ENCODE measurements around the gene SIPA1.

SIPA1 gene

DNA sequence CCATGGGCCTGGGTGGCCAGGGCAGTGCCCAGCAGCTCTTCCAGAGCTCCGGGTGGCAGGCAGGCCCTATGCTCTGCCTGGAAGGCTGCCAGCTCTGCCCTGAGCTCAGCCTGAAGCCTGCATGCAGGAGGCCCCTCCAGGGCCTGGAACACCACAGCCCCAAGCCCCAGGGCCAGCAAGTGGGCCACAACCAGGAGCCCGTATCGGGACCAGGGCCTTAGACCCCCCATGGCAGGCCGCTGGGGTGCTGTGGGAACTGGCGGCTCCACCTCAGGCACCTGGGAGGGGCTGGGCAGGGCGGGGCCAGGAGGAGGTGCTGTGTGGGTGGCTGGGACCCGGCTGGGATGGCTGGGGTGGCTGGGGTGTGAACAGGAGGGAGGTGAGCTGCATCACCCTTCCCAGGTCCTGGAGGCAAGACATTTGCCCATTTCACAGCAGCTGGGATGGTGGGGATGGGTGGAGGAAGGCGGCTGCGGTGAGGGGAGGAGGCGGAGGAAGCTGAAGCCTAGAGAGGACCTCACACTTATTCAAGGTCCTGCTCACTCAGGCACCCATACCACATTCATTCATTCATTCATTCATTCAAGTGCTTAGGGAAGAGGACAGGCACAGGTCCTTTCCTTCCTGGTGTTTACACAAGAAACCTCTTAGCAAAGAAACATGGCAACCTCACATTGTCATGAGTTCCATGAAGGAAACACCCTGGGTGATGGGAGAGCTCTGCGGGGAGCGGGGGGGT lies 42.2 kb upstream of the SIPA1 start, which contains the start of gene KCNK7:
TSS of gene KCNK7 (minus strand) at position 258 of the 739 bp plus-strand sequence. CDS start at position 230, 28 bp downstream.
- no peak within 1 kb of the TSS for H3K9ac ChIP-seq (ENCODE audit: low read depth, low read length)
- H3K27me3 ChIP-seq (ENCODE audit: insufficient read depth, low read length): peaks cover 33% of the 10 kb centered on the region
- no peaks in the 10 kb centered on the region for H3K9me3 ChIP-seq (ENCODE audit: insufficient read depth, low read depth, low read length)
- no peak within 1 kb of the TSS for H3K4me3 ChIP-seq (ENCODE audit: low read length)
- WGBS: 79% methylated on average over 10 of the region's 12 CpGs
- H3K4me1 ChIP-seq (ENCODE audit: insufficient read depth, low read length): 0 out of 2 replicates have a peak, but pooled peaks cover 3% of the 10 kb centered on the region
- H3K36me3 ChIP-seq (ENCODE audit: insufficient read depth, low read length): peaks cover 11% of the 10 kb centered on the region
- H3K27ac ChIP-seq (ENCODE audit: low read depth, low read length): no peak within 1 kb of the TSS

DNA sequence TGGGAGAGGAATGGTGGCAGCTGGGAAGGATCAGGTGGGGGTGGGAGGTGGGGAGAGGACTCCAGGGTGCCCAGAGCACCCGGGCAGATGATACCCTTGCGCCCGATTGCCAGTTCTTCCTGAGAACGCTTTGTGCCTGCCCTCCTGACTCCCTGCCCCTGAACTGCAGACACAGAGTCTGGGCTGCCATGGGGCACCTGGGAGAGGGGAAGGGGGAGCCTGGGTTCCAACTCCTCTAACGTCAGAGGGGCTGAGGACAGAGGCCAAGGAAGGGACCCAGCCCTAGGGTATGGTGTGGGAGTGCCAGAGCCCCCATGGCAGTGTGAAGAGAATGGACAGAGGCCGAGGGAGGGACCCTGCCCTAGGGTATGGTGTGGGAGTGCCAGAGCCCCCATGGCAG lies 41.4 kb upstream of the SIPA1 start:
- 81% methylated on average over 6 of the region's 6 CpGs for WGBS
- H3K36me3 ChIP-seq (ENCODE audit: insufficient read depth, low read length): peaks cover 11% of the 10 kb centered on the region

DNA sequence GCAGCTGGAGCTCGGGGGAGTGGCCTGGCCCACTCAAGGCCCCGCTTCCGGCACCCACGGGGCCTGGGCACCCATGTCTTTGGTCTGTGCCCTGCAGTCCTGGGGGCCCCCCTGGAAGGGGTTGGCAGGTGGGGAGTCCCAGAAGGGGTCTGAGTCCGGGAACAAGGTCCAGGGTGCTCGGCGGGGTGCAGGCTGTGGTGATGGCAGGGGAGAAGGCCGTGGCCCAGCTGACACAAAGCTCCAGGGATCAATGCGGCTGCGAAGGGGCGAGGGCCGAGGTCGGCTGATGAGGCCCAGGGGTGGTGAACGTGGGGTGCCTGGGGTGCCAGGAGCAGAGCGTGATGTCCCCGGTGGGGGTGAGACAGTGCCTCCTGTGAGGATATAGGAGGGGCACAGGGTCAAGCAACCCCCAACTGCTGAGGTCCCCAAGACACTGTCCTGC lies 39.6 kb upstream of the SIPA1 start:
- H3K27me3 ChIP-seq (ENCODE audit: insufficient read depth, low read length): peaks cover 8% of the 10 kb centered on the region
- no peak overlapping the region for H3K27ac ChIP-seq (ENCODE audit: low read depth, low read length)
- 94% methylated on average over 16 of the region's 16 CpGs for WGBS
- no peak overlapping the region for H3K4me3 ChIP-seq (ENCODE audit: low read length)
- H3K9me3 ChIP-seq (ENCODE audit: insufficient read depth, low read depth, low read length): no peaks in the 10 kb centered on the region
- H3K36me3 ChIP-seq (ENCODE audit: insufficient read depth, low read length): peaks cover 11% of the 10 kb centered on the region
- no peaks in the 10 kb centered on the region for H3K4me1 ChIP-seq (ENCODE audit: insufficient read depth, low read length)
- no peak overlapping the region for H3K9ac ChIP-seq (ENCODE audit: low read depth, low read length)

More for the DNA sequence above, 41.4 kb upstream of the SIPA1 start:
- H3K4me3 ChIP-seq (ENCODE audit: low read length): no peak overlapping the region
- no peak overlapping the region for H3K9ac ChIP-seq (ENCODE audit: low read depth, low read length)
- peaks cover 25% of the 10 kb centered on the region for H3K27me3 ChIP-seq (ENCODE audit: insufficient read depth, low read length)
- H3K4me1 ChIP-seq (ENCODE audit: insufficient read depth, low read length): 0 out of 2 replicates have a peak, but pooled peaks cover 3% of the 10 kb centered on the region
- H3K9me3 ChIP-seq (ENCODE audit: insufficient read depth, low read depth, low read length): no peaks in the 10 kb centered on the region
- H3K27ac ChIP-seq (ENCODE audit: low read depth, low read length): no peak overlapping the region

DNA sequence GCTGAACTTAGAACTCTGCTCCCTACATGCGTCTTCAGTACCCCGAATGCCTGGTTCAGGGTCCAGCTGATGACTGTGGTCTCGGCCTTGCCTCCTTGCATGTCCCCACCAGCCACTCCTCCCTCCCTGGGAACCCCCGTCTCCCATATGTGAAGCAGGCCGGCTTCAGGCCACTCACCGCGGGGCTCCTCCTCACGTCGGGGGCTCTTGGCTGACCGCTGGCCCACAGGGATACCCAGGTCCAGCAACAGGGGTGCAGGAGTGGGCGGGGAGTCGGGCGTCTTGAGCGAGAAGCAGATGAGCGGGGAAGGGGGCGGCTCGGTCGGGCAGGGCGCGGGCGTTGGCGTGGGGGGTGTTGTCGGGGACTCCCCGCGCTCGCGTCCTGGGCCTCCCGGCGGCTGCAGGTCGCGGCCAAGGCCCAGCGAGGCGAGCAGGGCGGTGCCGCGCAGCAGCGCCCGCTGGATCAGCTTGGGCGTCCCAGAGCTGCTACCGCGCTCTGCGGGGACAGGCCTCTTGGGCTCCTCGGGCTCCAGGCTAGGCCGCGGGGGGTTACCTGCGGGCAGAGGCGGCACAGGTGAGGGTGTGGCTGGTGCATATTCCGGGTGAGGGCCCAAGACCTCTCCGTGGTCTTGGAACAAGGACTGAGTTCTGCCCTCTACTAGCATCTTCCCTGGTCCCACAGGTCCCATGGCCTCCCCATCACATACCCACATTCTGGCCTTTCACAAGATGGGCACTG lies 38.5 kb upstream of the SIPA1 start:
- Histone ChIP-seq H3K9me3 (ENCODE audit: insufficient read depth, low read depth, low read length) (no peaks in the 10 kb centered on the region), H3K4me1 (ENCODE audit: insufficient read depth, low read length) (no peaks in the 10 kb centered on the region), H3K9ac (ENCODE audit: low read depth, low read length) (no peak overlapping the region), H3K27me3 (ENCODE audit: insufficient read depth, low read length) (no peaks in the 10 kb centered on the region; the same call in 1 of the 2 replicates), H3K27ac (ENCODE audit: low read depth, low read length) (no peak overlapping the region), H3K4me3 (ENCODE audit: low read length) (no peak overlapping the region), H3K36me3 (ENCODE audit: insufficient read depth, low read length) (peaks cover 20% of the 10 kb centered on the region)
- 96% methylated on average over 49 of the region's 49 CpGs for WGBS

DNA sequence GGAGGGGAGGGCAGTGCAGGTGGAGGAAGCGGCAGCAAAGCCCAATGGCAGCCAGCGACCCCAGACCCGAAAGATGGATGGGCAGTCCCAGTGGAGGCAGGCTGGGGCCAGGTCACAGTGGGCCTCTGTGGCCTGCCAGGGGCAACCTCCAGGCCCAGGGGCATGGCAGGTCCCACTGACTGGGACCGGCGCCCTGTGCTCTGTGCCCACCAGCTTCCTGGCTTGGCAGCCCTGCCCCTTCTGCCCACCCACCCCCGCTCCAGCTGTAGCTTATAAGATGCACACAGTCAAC lies 38.0 kb upstream of the SIPA1 start:
- Histone ChIP-seq H3K9ac (ENCODE audit: low read depth, low read length) (no peak overlapping the region), H3K27ac (ENCODE audit: low read depth, low read length) (no peak overlapping the region), H3K9me3 (ENCODE audit: insufficient read depth, low read depth, low read length) (no peaks in the 10 kb centered on the region), H3K4me3 (ENCODE audit: low read length) (no peak overlapping the region), H3K4me1 (ENCODE audit: insufficient read depth, low read length) (no peaks in the 10 kb centered on the region), H3K36me3 (ENCODE audit: insufficient read depth, low read length) (peaks cover 26% of the 10 kb centered on the region), H3K27me3 (ENCODE audit: insufficient read depth, low read length) (no peaks in the 10 kb centered on the region; the same call in 1 of the 2 replicates)
- WGBS: 96% methylated on average over 6 of the region's 6 CpGs

DNA sequence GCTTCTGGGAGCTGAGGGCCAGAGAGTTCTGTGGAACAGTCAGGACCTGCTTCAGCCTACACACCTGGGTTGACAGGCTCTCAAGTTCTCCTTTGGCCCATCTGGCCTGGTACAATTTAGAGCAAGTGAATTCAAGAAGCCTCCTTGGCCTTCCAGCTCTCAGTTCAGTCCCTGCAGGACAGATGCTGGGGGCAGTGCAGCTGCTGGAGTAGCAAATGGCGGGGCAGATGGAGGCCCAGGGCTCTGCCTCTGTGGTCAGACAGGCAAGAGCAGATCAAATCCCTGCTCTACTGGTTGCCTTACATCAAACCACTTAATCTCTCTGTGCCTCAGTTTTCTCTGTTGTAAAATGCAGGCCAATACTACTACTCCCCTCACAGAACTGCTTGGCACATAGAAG lies 33.6 kb upstream of the SIPA1 start:
- Histone ChIP-seq H3K4me3 (ENCODE audit: low read length) (no peak overlapping the region), H3K36me3 (ENCODE audit: insufficient read depth, low read length) (peaks cover 26% of the 10 kb centered on the region), H3K27me3 (ENCODE audit: insufficient read depth, low read length) (no peaks in the 10 kb centered on the region; the same call in 1 of the 2 replicates), H3K4me1 (ENCODE audit: insufficient read depth, low read length) (no peaks in the 10 kb centered on the region), H3K27ac (ENCODE audit: low read depth, low read length) (no peak overlapping the region), H3K9me3 (ENCODE audit: insufficient read depth, low read depth, low read length) (no peaks in the 10 kb centered on the region), H3K9ac (ENCODE audit: low read depth, low read length) (no peak overlapping the region)
- WGBS: 90% methylated on average over 1 of the region's 1 CpG

DNA sequence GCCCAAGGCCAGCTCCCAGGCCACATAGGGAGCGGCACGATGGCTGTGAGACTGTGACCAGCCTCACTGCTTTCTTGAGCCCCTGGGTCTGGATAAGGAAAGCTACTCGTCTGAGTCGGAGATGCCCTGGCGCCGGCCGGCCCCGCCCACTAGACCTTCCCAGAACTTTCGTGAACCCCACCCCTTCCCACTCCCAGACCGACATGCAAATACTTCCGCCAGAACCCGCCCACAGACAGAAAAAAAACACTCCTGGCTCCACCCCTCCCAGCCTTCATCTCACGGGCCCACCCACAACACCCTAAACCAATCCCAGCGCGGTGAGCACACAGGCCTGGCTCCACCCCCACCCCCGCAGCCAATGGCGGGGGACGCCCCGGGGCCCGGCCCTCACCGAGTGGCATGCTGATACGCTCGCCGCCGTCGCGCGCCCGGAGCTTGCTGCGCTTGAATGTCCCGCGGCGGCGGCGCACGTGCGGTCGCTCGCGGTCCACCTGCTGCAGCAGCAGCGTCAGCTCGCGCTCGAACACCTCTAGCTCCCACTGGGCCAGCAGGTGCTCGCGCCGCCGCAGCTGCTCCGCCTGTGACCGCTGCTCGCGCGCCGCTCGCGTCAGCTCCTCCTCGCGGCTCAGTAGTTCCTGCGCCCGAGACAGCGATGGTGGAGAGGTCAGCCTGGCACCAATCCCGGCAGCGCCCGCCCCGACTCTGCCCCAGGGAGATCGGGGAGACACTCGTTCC lies 30.9 kb upstream of the SIPA1 start:
- 3% methylated on average over 67 of the region's 67 CpGs for WGBS
- H3K36me3 ChIP-seq (ENCODE audit: insufficient read depth, low read length): peaks cover 26% of the 10 kb centered on the region
- H3K4me1 ChIP-seq (ENCODE audit: insufficient read depth, low read length): no peaks in the 10 kb centered on the region
- H3K9me3 ChIP-seq (ENCODE audit: insufficient read depth, low read depth, low read length): no peaks in the 10 kb centered on the region
- peak overlapping the region; percentile 58; the same call in 1 of the 2 replicates for H3K9ac ChIP-seq (ENCODE audit: low read depth, low read length)
- H3K27ac ChIP-seq (ENCODE audit: low read depth, low read length): peak overlapping the region; percentile 63; the same call in 1 of the 2 replicates
- H3K4me3 ChIP-seq (ENCODE audit: low read length): peak overlapping the region; percentile 51
- H3K27me3 ChIP-seq (ENCODE audit: insufficient read depth, low read length): no peaks in the 10 kb centered on the region; the same call in 1 of the 2 replicates

DNA sequence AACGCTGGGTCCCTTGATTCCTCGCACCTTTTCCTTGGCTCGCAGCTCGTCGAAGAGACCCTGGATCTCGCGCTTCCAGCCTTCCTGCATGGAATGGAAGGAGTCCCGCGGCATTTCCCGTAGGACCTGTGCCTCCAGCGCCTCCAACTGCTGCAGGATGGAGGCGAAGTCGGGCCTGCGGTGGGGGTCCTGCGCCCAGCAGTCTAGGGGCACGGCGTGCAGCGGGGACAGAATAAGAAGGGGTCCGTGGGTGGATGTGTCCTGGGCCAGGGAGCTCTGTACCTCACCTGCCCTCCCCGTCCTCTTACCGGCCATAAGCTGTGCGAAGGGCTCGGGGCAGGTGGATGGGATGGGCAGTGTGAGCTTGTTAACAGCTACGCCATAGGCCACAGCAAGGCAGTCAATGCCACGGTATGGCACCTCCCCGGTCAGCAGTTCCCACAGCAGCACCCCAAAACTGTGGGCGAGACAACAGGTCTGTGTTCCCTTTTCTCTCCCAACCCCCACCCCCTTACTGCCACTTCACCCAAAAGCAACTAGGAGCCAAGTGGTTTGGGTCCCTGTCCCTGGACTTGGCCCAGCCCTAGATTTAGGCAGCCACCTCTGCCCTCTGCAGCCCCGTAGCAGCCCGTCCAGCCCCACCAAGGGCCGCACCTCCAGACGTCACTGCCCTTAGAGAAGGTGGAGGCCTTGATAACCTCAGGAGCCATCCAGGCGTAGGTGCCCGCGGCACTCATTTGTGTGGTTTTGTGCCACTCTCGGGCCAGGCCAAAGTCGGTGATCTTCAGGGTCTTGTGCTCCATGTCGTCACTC lies 30.1 kb upstream of the SIPA1 start:
- Histone ChIP-seq H3K4me1 (ENCODE audit: insufficient read depth, low read length) (no peaks in the 10 kb centered on the region), H3K27ac (ENCODE audit: low read depth, low read length) (peak overlapping the region; percentile 63; the same call in 1 of the 2 replicates), H3K9ac (ENCODE audit: low read depth, low read length) (peak overlapping the region; percentile 58; the same call in 1 of the 2 replicates), H3K9me3 (ENCODE audit: insufficient read depth, low read depth, low read length) (no peaks in the 10 kb centered on the region), H3K4me3 (ENCODE audit: low read length) (peak overlapping the region; percentile 51), H3K27me3 (ENCODE audit: insufficient read depth, low read length) (no peaks in the 10 kb centered on the region; the same call in 1 of the 2 replicates), H3K36me3 (ENCODE audit: insufficient read depth, low read length) (peaks cover 26% of the 10 kb centered on the region)
- WGBS: 74% methylated on average over 37 of the region's 37 CpGs

DNA sequence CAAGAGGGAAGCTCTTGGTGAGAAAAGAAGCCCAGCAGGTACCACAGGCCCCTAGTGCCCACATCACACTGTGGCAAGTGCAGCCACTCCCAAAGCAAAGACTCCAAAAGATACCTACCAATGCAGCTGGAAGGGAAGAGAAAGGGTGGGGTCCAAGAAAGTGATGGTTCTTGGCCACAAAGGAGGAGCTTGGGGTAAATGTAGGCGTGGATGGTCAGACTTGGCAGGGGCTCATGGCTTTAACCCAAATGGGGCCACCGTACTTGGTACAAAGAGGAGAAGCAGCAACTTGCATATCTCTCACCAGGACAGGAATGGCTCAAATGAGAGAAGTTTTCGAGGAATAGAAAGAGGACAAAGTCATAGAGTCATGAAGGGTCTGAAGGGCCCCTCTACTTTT lies 28.7 kb upstream of the SIPA1 start:
- Histone ChIP-seq H3K9me3 (ENCODE audit: insufficient read depth, low read depth, low read length) (no peaks in the 10 kb centered on the region), H3K9ac (ENCODE audit: low read depth, low read length) (no peak overlapping the region), H3K27me3 (ENCODE audit: insufficient read depth, low read length) (no peaks in the 10 kb centered on the region; the same call in 1 of the 2 replicates), H3K36me3 (ENCODE audit: insufficient read depth, low read length) (peaks cover 18% of the 10 kb centered on the region), H3K4me1 (ENCODE audit: insufficient read depth, low read length) (no peaks in the 10 kb centered on the region), H3K27ac (ENCODE audit: low read depth, low read length) (no peak overlapping the region), H3K4me3 (ENCODE audit: low read length) (no peak overlapping the region)
- WGBS: 95% methylated on average over 3 of the region's 3 CpGs

DNA sequence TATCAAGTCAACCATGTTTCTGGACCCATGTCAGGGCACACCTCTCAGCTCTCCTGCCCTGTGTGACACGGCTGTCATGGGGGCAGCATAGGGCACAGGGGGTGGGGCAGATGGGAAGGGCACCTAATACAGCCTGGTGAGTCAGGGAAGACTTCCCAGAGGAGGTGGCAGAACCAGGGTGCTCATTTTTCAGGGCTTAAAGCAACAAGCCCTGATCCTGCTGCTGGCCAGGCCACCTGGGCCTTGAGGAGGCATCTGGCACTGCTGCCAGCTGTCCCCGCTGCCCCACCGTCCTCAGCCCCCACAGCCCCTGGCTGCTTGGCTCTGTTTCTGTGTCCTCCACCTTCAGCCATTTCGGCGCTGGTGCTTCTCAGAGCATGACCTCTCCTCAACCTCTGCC lies 28.2 kb upstream of the SIPA1 start:
- H3K9me3 ChIP-seq (ENCODE audit: insufficient read depth, low read depth, low read length): no peaks in the 10 kb centered on the region
- H3K27me3 ChIP-seq (ENCODE audit: insufficient read depth, low read length): no peaks in the 10 kb centered on the region
- WGBS: 92% methylated on average over 5 of the region's 5 CpGs
- H3K27ac ChIP-seq (ENCODE audit: low read depth, low read length): no peak overlapping the region
- H3K4me3 ChIP-seq (ENCODE audit: low read length): no peak overlapping the region
- peaks cover 13% of the 10 kb centered on the region for H3K36me3 ChIP-seq (ENCODE audit: insufficient read depth, low read length)
- no peaks in the 10 kb centered on the region for H3K4me1 ChIP-seq (ENCODE audit: insufficient read depth, low read length)
- H3K9ac ChIP-seq (ENCODE audit: low read depth, low read length): no peak overlapping the region

All from HUES64 (cell line).